ENCODE results near the gene GABPB2.
A peak's percentile ranks its signal among the peaks of the same experiment; 100 is the strongest.

The GABPB2 gene

DNA sequence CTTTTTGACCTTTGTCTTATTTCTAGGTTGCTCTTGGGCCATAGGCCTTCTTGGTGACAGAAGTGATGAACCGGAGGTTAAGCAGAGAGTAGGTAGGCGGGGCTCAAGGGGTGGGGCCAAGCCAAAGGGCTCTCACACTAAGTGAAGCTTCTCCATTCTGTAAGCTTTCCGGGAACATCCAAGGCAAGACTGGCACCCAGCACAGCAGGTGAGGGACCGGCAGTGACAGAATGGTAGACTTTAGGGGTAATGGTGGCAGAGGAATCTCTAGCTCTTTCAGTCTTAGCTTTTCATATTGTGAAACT is 85.9 kb downstream of the GABPB2 start, which contains the start of gene TNFAIP8L2:
TSS of gene TNFAIP8L2 (plus strand) at position 135 of the 305 bp plus-strand sequence. CDS start 2,049 bp downstream, outside the sequence.
- Histone ChIP-seq H3K9ac (ENCODE audit: low read depth, low read length) (no peak within 1 kb of the TSS), H3K36me3 (ENCODE audit: insufficient read depth, low read length) (peaks cover 5% of the 10 kb centered on the region; the same call in 1 of the 2 replicates), H3K9me3 (ENCODE audit: control insufficient read depth, insufficient read depth, low read length) (no peaks in the 10 kb centered on the region), H3K4me1 (ENCODE audit: insufficient read depth, low read length) (peaks cover 4% of the 10 kb centered on the region)

DNA sequence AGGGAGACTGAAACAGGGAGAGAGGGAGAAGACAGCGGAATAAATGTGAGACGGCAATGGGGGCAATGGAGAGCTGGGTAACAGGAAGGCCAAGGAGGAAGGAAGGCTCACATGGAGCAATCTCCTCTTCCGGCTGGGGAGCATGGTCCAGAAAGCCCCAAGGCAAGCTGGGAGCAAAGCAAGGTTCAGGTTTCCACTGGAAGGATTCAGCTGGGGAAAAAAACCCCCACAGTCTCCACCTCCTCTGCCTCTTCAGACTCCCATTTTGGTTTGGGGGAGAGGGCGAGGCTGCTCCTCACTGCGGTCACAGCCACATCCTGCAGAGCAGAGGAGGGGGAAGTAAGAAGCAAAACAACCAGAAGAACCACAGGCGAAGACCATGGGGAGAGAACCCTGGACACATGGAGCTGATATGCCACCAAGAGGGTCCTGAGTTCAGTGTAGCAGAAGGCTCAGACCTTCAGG is 86.5 kb downstream of the GABPB2 start:
- H3K9me3 ChIP-seq (ENCODE audit: control insufficient read depth, insufficient read depth, low read length) = no peaks in the 10 kb centered on the region
- peaks cover 4% of the 10 kb centered on the region for H3K4me1 ChIP-seq (ENCODE audit: insufficient read depth, low read length)
- H3K9ac ChIP-seq (ENCODE audit: low read depth, low read length) = no peak overlapping the region
- peaks cover 5% of the 10 kb centered on the region; the same call in 1 of the 2 replicates for H3K36me3 ChIP-seq (ENCODE audit: insufficient read depth, low read length)

DNA sequence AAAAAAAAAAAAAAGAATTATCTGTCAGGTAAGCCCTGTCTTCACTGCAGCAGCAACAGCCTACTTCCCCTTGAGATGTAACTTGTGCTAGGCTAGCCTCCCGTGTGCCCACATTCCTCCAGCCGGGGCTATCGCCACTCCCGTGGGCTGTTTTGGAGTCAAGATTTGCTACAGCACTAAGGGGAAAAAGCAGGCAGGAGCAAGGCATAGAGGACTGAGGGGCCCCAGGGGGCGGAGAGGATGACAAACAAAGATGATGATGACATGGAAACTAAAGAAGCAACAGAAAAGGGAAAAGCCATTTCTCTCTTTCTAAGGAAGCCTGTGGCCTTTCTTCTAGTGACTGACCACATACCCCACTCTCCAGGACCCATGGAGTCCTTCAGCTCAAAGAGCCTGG is 87.8 kb downstream of the GABPB2 start:
- no peak overlapping the region for H3K9ac ChIP-seq (ENCODE audit: low read depth, low read length)
- H3K4me1 ChIP-seq (ENCODE audit: insufficient read depth, low read length) = peaks cover 4% of the 10 kb centered on the region
- peaks cover 5% of the 10 kb centered on the region; the same call in 1 of the 2 replicates for H3K36me3 ChIP-seq (ENCODE audit: insufficient read depth, low read length)
- no peaks in the 10 kb centered on the region for H3K9me3 ChIP-seq (ENCODE audit: control insufficient read depth, insufficient read depth, low read length)

DNA sequence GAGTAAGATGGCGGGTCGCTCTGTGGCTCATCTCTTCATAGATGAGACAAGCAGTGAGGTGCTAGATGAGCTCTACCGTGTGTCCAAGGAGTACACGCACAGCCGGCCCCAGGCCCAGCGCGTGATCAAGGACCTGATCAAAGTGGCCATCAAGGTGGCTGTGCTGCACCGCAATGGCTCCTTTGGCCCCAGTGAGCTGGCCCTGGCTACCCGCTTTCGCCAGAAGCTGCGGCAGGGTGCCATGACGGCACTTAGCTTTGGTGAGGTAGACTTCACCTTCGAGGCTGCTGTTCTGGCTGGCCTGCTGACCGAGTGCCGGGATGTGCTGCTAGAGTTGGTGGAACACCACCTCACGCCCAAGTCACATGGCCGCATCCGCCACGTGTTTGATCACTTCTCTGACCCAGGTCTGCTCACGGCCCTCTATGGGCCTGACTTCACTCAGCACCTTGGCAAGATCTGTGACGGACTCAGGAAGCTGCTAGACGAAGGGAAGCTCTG is 88.2 kb downstream of the GABPB2 start:
- Histone ChIP-seq H3K36me3 (ENCODE audit: insufficient read depth, low read length) (peaks cover 5% of the 10 kb centered on the region; the same call in 1 of the 2 replicates), H3K9me3 (ENCODE audit: control insufficient read depth, insufficient read depth, low read length) (no peaks in the 10 kb centered on the region), H3K4me1 (ENCODE audit: insufficient read depth, low read length) (peaks cover 4% of the 10 kb centered on the region), H3K9ac (ENCODE audit: low read depth, low read length) (no peak overlapping the region)

DNA sequence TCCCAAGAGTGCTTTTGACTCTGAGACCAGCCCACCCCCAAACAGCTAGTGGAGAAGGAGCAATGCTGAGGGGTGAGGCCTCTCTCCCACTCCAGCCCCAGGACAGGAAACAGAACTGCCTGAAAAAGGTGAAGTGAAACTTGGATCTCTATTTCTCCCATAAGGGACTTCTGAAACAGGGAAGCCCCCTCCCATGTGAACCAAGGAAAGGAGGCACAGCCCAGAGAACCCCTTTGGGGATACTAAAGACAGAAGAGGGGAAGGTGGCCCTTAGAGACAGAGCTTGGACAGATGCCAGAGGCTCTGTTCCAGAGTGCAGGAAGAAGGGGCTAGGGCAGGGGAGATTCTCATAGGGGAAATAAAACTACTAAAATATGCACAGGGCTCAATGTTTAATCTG is 88.8 kb downstream of the GABPB2 start:
- no peaks in the 10 kb centered on the region for H3K9me3 ChIP-seq (ENCODE audit: control insufficient read depth, insufficient read depth, low read length)
- no peak overlapping the region for H3K9ac ChIP-seq (ENCODE audit: low read depth, low read length)
- peaks cover 5% of the 10 kb centered on the region; the same call in 1 of the 2 replicates for H3K36me3 ChIP-seq (ENCODE audit: insufficient read depth, low read length)
- peaks cover 7% of the 10 kb centered on the region for H3K4me1 ChIP-seq (ENCODE audit: insufficient read depth, low read length)

DNA sequence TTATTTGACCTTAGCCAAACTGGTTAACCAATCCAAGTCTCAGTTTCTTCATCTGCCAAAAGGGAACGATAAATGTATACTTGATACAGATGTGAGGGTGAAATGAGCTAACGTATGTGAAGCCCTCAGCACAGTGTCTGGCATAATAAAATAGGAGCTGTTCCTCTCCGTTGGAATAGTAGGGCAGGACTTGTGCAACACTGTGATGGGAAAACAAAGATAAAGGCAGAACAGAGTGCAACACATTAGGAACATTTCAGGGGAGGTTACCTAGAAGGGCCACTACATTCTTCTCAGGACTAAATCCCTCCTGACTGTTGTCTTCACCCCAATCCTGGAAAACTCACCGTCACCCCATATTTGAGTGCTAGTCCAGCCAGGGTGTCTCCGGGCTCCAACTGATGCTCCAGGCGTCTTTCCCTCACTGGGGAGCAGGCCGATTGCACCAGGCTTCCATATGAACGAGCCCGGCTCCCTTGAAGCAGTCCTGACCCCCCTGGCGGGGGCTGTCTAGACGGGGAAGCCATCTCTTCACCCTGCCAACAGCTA is 94.2 kb downstream of the GABPB2 start:
- Histone ChIP-seq H3K36me3 (ENCODE audit: insufficient read depth, low read length) (peaks cover 5% of the 10 kb centered on the region; the same call in 1 of the 2 replicates), H3K4me1 (ENCODE audit: insufficient read depth, low read length) (peaks cover 9% of the 10 kb centered on the region), H3K9ac (ENCODE audit: low read depth, low read length) (peak overlapping the region; percentile 90)

DNA sequence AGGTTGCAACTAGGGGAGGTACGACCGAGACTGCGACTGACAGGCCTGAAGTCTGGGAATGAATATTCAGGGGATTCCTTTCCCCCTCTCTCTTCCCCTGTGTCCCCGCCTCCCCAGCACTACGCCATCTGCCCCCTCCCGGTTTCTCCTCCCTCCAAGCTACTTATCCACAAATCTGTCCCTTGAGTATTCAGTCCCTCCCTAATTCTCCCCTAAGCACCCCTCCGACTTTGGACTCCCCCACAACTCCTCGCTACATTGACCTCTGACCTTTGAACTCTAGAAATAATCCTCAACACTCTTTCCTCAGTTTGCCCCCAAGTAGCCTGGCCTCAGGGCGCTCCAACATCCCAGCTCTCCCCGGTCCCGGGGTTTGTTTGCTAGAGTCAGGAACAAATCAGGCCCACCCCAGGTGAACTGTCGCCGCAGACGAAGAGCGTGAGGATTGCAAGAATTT is 94.7 kb downstream of the GABPB2 start:
- H3K4me1 ChIP-seq (ENCODE audit: insufficient read depth, low read length) = peaks cover 9% of the 10 kb centered on the region
- H3K36me3 ChIP-seq (ENCODE audit: insufficient read depth, low read length) = peaks cover 9% of the 10 kb centered on the region
- H3K9ac ChIP-seq (ENCODE audit: low read depth, low read length) = peak overlapping the region; percentile 90
- no peaks in the 10 kb centered on the region for H3K9me3 ChIP-seq (ENCODE audit: control insufficient read depth, insufficient read depth, low read length)

More for the DNA sequence above, 94.2 kb downstream of the GABPB2 start:
- H3K9me3 ChIP-seq (ENCODE audit: control insufficient read depth, insufficient read depth, low read length) = no peaks in the 10 kb centered on the region

DNA sequence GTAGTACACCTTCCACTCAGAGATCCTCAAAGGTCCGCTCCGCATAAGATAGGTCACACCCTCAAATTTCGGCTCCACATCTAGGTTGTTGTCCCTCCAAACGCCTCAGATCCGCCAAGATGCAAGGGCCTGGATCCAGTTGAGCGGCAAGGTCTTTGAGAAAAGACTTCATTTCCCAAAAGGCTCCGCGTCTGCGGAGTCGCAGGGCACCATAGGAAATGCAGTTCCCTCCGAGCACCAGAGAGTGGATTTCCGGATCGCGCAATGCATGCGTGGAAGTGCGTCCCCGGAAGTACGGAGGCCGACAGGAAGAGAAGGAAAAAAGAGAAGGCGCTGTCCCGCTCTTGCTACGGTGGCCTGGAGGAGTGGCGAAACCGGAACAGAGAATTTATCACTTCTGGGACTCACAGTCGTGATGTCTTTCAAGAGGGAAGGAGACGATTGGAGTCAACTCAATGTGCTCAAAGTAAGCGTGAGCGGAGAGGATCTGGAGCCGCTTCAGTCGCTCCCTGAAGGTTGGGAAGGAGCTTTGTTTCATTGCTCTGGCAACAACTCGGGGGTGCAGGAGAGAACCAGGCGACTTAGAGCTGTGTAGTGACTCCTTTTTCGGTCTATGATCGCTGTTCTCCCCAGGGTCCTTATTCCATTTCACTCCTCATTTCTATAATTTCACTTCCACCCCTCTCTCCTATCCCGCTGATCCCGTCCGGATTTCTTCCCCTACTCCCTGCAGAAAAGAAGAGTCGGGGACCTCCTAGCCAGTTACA is 95.4 kb downstream of the GABPB2 start, which contains the start of the genes LYSMD1 and SCNM1:
TSS of gene LYSMD1 (minus strand) at position 165 of the 767 bp plus-strand sequence. CDS start 644 bp downstream, outside the sequence.
TSS of gene SCNM1 (plus strand) at position 407 of the 767 bp plus-strand sequence. CDS start at position 416, 9 bp downstream.
- Histone ChIP-seq H3K36me3 (ENCODE audit: insufficient read depth, low read length) (peaks cover 5% of the 10 kb centered on the region), H3K4me1 (ENCODE audit: insufficient read depth, low read length) (peaks cover 9% of the 10 kb centered on the region), H3K9ac (ENCODE audit: low read depth, low read length) (peak within 1 kb of the TSS; percentile 90), H3K9me3 (ENCODE audit: control insufficient read depth, insufficient read depth, low read length) (no peaks in the 10 kb centered on the region)

DNA sequence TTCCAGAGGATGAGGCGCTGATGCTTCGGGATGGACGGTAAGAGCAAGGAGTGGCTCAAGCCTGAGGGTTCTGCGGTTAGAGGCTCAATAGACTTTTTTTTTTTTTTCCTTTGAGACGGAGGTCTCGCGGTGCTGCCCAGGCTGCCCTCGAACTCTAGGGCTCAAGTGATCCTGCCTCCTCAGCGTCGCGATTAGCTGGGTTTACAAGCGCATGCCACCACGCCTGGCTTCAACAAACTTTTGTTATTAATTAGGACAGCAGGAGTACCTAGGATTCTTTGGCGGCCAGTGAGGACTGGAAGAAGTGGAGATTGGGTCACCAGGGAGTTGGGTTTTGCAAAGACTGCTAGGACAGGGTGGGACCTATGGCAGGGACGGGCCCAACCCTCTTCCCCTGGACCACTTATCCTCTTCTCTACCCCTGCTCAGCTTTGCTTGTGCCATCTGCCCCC is 96.0 kb downstream of the GABPB2 start:
- Histone ChIP-seq H3K36me3 (ENCODE audit: insufficient read depth, low read length) (peaks cover 5% of the 10 kb centered on the region; the same call in 1 of the 2 replicates), H3K9me3 (ENCODE audit: control insufficient read depth, insufficient read depth, low read length) (no peaks in the 10 kb centered on the region), H3K9ac (ENCODE audit: low read depth, low read length) (peak overlapping the region; percentile 90), H3K4me1 (ENCODE audit: insufficient read depth, low read length) (peaks cover 9% of the 10 kb centered on the region)

DNA sequence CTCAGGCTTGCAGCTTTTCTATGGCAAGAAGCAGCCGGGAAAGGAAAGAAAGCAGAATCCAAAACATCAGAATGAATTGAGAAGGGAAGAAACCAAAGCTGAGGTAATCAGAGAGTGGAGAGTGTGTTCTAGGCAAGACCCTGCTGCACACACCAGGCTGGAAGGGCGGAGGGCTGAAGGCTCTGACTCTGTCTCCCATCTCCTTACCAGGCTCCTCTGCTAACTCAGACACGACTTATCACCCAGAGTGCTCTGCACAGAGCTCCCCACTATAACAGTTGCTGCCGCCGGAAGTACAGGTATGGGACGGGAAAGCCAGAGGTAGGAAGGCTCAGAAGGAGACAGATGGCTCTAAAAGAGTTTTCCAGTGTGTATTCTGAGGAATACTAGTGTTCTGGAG is 96.6 kb downstream of the GABPB2 start:
- Histone ChIP-seq H3K4me1 (ENCODE audit: insufficient read depth, low read length) (peaks cover 9% of the 10 kb centered on the region), H3K9me3 (ENCODE audit: control insufficient read depth, insufficient read depth, low read length) (no peaks in the 10 kb centered on the region), H3K36me3 (ENCODE audit: insufficient read depth, low read length) (peaks cover 5% of the 10 kb centered on the region; the same call in 1 of the 2 replicates), H3K9ac (ENCODE audit: low read depth, low read length) (0 out of 2 replicates have a peak overlapping the region, but pooled peaks have one; percentile 90)

DNA sequence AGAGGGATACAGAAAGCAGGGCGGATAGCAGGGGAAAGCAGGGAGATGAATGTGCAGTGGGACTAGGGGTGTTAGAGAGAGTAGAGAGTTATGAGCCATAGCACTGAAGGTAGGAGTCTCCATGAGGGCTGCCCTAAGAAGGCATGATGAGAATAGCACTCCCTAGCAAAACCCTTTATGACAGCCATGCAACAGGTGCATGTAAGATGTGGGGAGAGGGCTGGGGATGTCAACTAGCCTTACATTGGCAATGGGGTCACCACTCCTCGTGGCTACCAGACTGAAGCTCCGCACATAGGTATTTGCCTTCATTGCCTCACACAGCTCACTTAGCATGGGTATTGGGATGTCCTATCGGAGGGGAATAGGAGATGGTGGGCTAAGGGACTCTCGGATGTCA is 100.6 kb downstream of the GABPB2 start:
- peaks cover 5% of the 10 kb centered on the region; the same call in 1 of the 2 replicates for H3K36me3 ChIP-seq (ENCODE audit: insufficient read depth, low read length)
- no peaks in the 10 kb centered on the region for H3K9me3 ChIP-seq (ENCODE audit: control insufficient read depth, insufficient read depth, low read length)
- H3K4me1 ChIP-seq (ENCODE audit: insufficient read depth, low read length) = no peaks in the 10 kb centered on the region
- no peak overlapping the region for H3K9ac ChIP-seq (ENCODE audit: low read depth, low read length)

Data from ES-I3 (cell line).